NCI-H524 (cell line): ENCODE data around the gene IP6K1.
"Not testable (repeated sequence)": the region's sequence is repeated elsewhere in the genome, so short reads cannot be mapped to it uniquely, and the experiment has no call there.

ENCODE experiments used
- DNase-seq, 2 experiments: peaks; one replicate each; lab custom pipeline; 2025; lab: John Stamatoyannopoulos, UW

The IP6K1 gene

GRCh38 chr3:49711489-49711888, 74.9 kb downstream of the IP6K1 start:
- DNase-seq: no peak

- no peak for DNase-seq
Measured at GRCh38 chr3:49709852-49710251, 76.5 kb downstream of the IP6K1 start.

- DNase-seq: no peak
Measured at GRCh38 chr3:49707113-49707480, 79.2 kb downstream of the IP6K1 start.

- DNase-seq: no peak
Measured at GRCh38 chr3:49706456-49707112, 79.8 kb downstream of the IP6K1 start.

- no peak for DNase-seq
Measured at GRCh38 chr3:49705390-49705960, 80.9 kb downstream of the IP6K1 start.

GRCh38 chr3:49704629-49705028, 81.7 kb downstream of the IP6K1 start:
- DNase-seq: no peak

- no peak for DNase-seq
Measured at GRCh38 chr3:49703956-49704355, 82.4 kb downstream of the IP6K1 start.

- peak; percentile 29 to 62 for DNase-seq
Measured at GRCh38 chr3:49703443-49703927, 82.9 kb downstream of the IP6K1 start.

- no peak for DNase-seq
Measured at GRCh38 chr3:49702672-49703071, 83.7 kb downstream of the IP6K1 start.

GRCh38 chr3:49701388-49702077, 84.8 kb downstream of the IP6K1 start:
- DNase-seq: no peak

- no peak for DNase-seq
Measured at GRCh38 chr3:49700453-49701128, 85.8 kb downstream of the IP6K1 start.

- DNase-seq: no peak
Measured at GRCh38 chr3:49700014-49700413, 86.3 kb downstream of the IP6K1 start.

- no peak for DNase-seq
Measured at GRCh38 chr3:49699281-49699979, 86.9 kb downstream of the IP6K1 start.

GRCh38 chr3:49695350-49696015, 90.9 kb downstream of the IP6K1 start:
- DNase-seq: not testable (repeated sequence)

- DNase-seq: not testable (repeated sequence)
Measured at GRCh38 chr3:49694409-49695070, 91.8 kb downstream of the IP6K1 start.

GRCh38 chr3:49691481-49691880, 94.9 kb downstream of the IP6K1 start:
- DNase-seq: not testable (repeated sequence)

- DNase-seq: not testable (repeated sequence)
Measured at GRCh38 chr3:49690856-49691255, 95.5 kb downstream of the IP6K1 start.

- not testable (repeated sequence) for DNase-seq
Measured at GRCh38 chr3:49689908-49690624, 96.3 kb downstream of the IP6K1 start.

GRCh38 chr3:49689046-49689907, 97.1 kb downstream of the IP6K1 start, which contains the start of the genes MST1 and RNF123:
MST1 (minus strand) TSS chr3:49689474; CDS start chr3:49688691, 783 bp downstream.
RNF123 (plus strand) TSS chr3:49689557; CDS start chr3:49691166, 1,609 bp downstream.
- no peak for DNase-seq
